Transverse colon (tissue), 4 donors: Measurements from ENCODE around the gene ARAP3. TPM values are rescaled to one million over a fixed set of nuclear protein-coding genes. Genes with fewer than 3 reads are reported as not detected.

Experiments used
- DNase-seq: peaks from one replicate; pipeline ENCODE4 v3.0.0-alpha.2; 2019
- H3K27ac ChIP-seq, 4 donors: fragments of 200-600 bp; sonication (generic); 2 replicates each; pipeline ENCODE4 v1.5.1; 2016 to 2018; ENCODE audit warnings: inconsistent platforms in 4 of 4
- H3K27me3 ChIP-seq: fragments of 200-600 bp; sonication (generic); 2 replicates; pipeline ENCODE4 v1.5.1; 2017; ENCODE audit warnings: inconsistent platforms
- H3K36me3 ChIP-seq, 4 donors: fragments of 200-600 bp; sonication (generic); 2 replicates each; pipeline ENCODE4 v1.5.1; 2017 to 2019; ENCODE audit warnings: inconsistent platforms in 4 of 4
- H3K4me1 ChIP-seq, 4 donors: fragments of 200-600 bp; sonication (generic); 2 replicates each; pipeline ENCODE4 v1.5.1; 2017 to 2020; ENCODE audit warnings: inconsistent platforms in 4 of 4
- H3K4me3 ChIP-seq, 4 donors: fragments of 200-600 bp; sonication (generic); 1 replicate in 1 of 4; 2 replicates in 3 of 4; pipeline versions ENCODE4 v1.5.1 to v1.6.1; 2017 to 2019; ENCODE audit warnings: inconsistent platforms in 4 of 4
- H3K9me3 ChIP-seq, 2 donors: fragments of 200-600 bp; sonication (generic); 2 replicates each; pipeline ENCODE4 v1.5.1; 2017 to 2019; ENCODE audit warnings: inconsistent platforms in 2 of 2
- CTCF ChIP-seq, 5 experiments: fragments of 200-600 bp in 3 of 5; fragments of 450-650 bp in 2 of 5; sonication (generic) in 3 of 5; IDR thresholded peaks; 1 replicate in 2 of 5; 2 replicates in 3 of 5; pipeline ENCODE4 v1.5.1; 2016 to 2017; ENCODE audit warnings: antibody characterized with exemption in 5 of 5, inconsistent platforms in 3 of 5, mild to moderate bottlenecking in 2 of 5, moderate library complexity in 1 of 5
- EP300 ChIP-seq: sonication (generic); formaldehyde crosslinking; IDR thresholded peaks from one replicate; pipeline ENCODE4 v1.6.1; 2017; ENCODE audit warnings: antibody characterized with exemption, low read depth
- POLR2A ChIP-seq: fragments of 450-650 bp; IDR thresholded peaks from one replicate; pipeline ENCODE4 v1.6.1; 2016; ENCODE audit warnings: antibody characterized with exemption, mild to moderate bottlenecking, moderate library complexity
- POLR2AphosphoS5 ChIP-seq, 3 donors: sonication (generic); formaldehyde crosslinking; IDR thresholded peaks; one replicate each; pipeline ENCODE4 v1.6.1; 2016; ENCODE audit warnings: antibody characterized with exemption in 3 of 3
- WGBS, 2 donors: methylation state at CpG; one replicate each; pipeline ENCODE4 v1.1.5; 2018; ENCODE audit warnings: low coverage in 1 of 2; 5-methylcytosine and 5-hydroxymethylcytosine counted together
- in situ Hi-C, 4 donors: fragments of 200-750 bp; cut with MboI; loops; one replicate each; pipeline versions ENCODE4 v1.15.0 to v1.15.1; 2017; ENCODE audit warnings: low sequenced_read_pairs in 3 of 4, low pct_ligation_motif_present in 1 of 4, low pct_unique_long_range_greater_than_20kb in 1 of 4
- intact Hi-C: fragments of 100-400 bp; cut with DNase I; formaldehyde crosslinking; loops from one replicate; pipeline ENCODE4 v1.15.1; 2023; ENCODE audit warnings: low total_unique reads
- total RNA-seq, 4 donors: library from RNA; depleted of rRNA; stranded (reverse); fragments of >200 nt; gene quantifications; one replicate each; pipeline ENCODE4 v1.1.0, GENCODE V29; 2016

The ARAP3 gene
- total RNA-seq, 4 donors from 2014 or later = 1.1 to 4.0 (median 3.3) TPM

- in situ Hi-C loops (no loop called here), intact Hi-C loops (no loop called here)
- Histone ChIP-seq H3K27me3 (peaks cover 3% of the 10 kb centered on the region), H3K4me1 (no peaks in the 10 kb centered on the region), H3K4me3 (no peak overlapping the region), H3K27ac (no peak overlapping the region), H3K36me3 (no peaks in the 10 kb centered on the region), H3K9me3 (no peaks in the 10 kb centered on the region)
- 35 to 57% methylated on average over 2 to 3 of the region's 3 CpGs for WGBS, 2 donors
- DNase-seq = no peak
- TF ChIP-seq POLR2AphosphoS5 (IDR thresholded peaks at IDR 0.05) (no peak), EP300 (no peak), CTCF (IDR thresholded peaks at IDR 0.05) (no peak), POLR2A (no peak)
Observed at GRCh38 chr5:141717043-141717442, 35.0 kb upstream of the ARAP3 start.

GRCh38 chr5:141716468-141716867 is 34.4 kb upstream of the ARAP3 start:
- intact Hi-C loops (no loop called here), in situ Hi-C loops (no loop called here)
- TF ChIP-seq POLR2A = no peak
- TF ChIP-seq POLR2AphosphoS5 (IDR thresholded peaks at IDR 0.05) = no peak
- TF ChIP-seq CTCF (IDR thresholded peaks at IDR 0.05) = no peak
- no peak for TF ChIP-seq EP300
- no peak for DNase-seq
- Histone ChIP-seq H3K27ac (no peak overlapping the region), H3K4me3 (no peak overlapping the region), H3K36me3 (no peaks in the 10 kb centered on the region), H3K4me1 (no peaks in the 10 kb centered on the region), H3K9me3 (no peaks in the 10 kb centered on the region), H3K27me3 (peaks cover 3% of the 10 kb centered on the region)
- WGBS, 2 donors = 81 to 100% methylated on average over 2 to 3 of the region's 3 CpGs

- no peak overlapping the region for H3K27ac ChIP-seq
- no peaks in the 10 kb centered on the region for H3K9me3 ChIP-seq
- TF ChIP-seq CTCF (IDR thresholded peaks at IDR 0.05) (no peak), POLR2AphosphoS5 (IDR thresholded peaks at IDR 0.05) (no peak), EP300 (no peak), POLR2A (no peak)
- H3K4me3 ChIP-seq = no peak overlapping the region
- no peaks in the 10 kb centered on the region for H3K4me1 ChIP-seq
- in situ Hi-C loops = no loop called here
- intact Hi-C loops = no loop called here
- 44% methylated on average over 3 of the region's 3 CpGs; no CpG with 5 or more reads in 1 of the 2 donors for WGBS, 2 donors
- peaks cover 3% of the 10 kb centered on the region for H3K27me3 ChIP-seq
- no peaks in the 10 kb centered on the region for H3K36me3 ChIP-seq
- no peak for DNase-seq
Observed at GRCh38 chr5:141716009-141716408, 34.0 kb upstream of the ARAP3 start.

GRCh38 chr5:141715346-141715905 is 33.4 kb upstream of the ARAP3 start:
- in situ Hi-C loops (no loop called here), intact Hi-C loops (no loop called here)
- Histone ChIP-seq H3K4me1 (no peaks in the 10 kb centered on the region), H3K9me3 (no peaks in the 10 kb centered on the region), H3K27me3 (peaks cover 3% of the 10 kb centered on the region), H3K4me3 (no peak overlapping the region), H3K27ac (no peak overlapping the region), H3K36me3 (no peaks in the 10 kb centered on the region)
- DNase-seq = no peak
- no peak for TF ChIP-seq POLR2A
- TF ChIP-seq EP300 = no peak
- TF ChIP-seq POLR2AphosphoS5 (IDR thresholded peaks at IDR 0.05) = no peak
- no peak for TF ChIP-seq CTCF (IDR thresholded peaks at IDR 0.05)
- WGBS, 2 donors = 80 to 82% methylated on average over 4 to 13 of the region's 14 CpGs
